Measurements from ENCODE around the gene ISL2.

DNA sequence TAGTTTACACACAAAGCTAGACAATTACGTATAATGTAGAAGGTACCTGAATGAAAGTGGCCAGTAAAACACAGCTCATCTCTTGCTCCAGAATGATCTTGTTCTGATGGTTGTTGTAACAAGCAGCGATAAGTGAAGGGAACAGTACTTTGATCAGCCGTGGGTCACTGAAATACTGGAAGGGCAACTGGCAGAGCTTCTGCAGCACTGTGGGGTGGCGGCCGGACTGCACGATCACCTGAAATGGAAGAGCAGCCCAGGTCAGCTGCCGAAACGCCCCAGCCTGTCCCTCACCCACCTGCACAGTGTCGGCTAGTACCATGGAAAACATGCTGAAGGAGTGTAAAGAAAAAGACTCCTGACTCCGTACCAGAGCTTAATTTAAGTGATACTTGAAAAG, 17.3 kb downstream of the ISL2 start:
- no peak for TF ChIP-seq POLR2AphosphoS5 (IDR thresholded peaks at IDR 0.05; ENCODE audit: borderline replicate concordance, low read depth, low read length)
- TF ChIP-seq EZH2 (IDR thresholded peaks at IDR 0.05): no peak
- no peak for TF ChIP-seq FOXP2 (optimal IDR thresholded peaks at IDR 0.05; ENCODE audit: control extremely low read depth, extremely low read length, insufficient read depth)
